NCI-H2171 (cell line): ENCODE results near the gene SEC14L6.

Experiments
- DNase-seq: peaks from one replicate; lab custom pipeline; 2025; lab: John Stamatoyannopoulos, UW

SEC14L6 gene

GRCh38 chr22:30495041-30495784 is 51.3 kb downstream of the SEC14L6 start:
- no peak for DNase-seq

GRCh38 chr22:30492144-30492543 is 54.4 kb downstream of the SEC14L6 start:
- DNase-seq, result no peak

- no peak for DNase-seq
Observed at GRCh38 chr22:30491381-30491780, 55.2 kb downstream of the SEC14L6 start.

GRCh38 chr22:30490399-30490798 is 56.1 kb downstream of the SEC14L6 start:
- DNase-seq, result no peak

- DNase-seq, result peak; percentile 4
Observed at GRCh38 chr22:30488121-30488520, 58.4 kb downstream of the SEC14L6 start.

- DNase-seq, result no peak
Observed at GRCh38 chr22:30486661-30487115, 59.9 kb downstream of the SEC14L6 start.

- DNase-seq, result no peak
Observed at GRCh38 chr22:30486118-30486517, 60.4 kb downstream of the SEC14L6 start.

- no peak for DNase-seq
Observed at GRCh38 chr22:30485362-30485988, 61.1 kb downstream of the SEC14L6 start.

GRCh38 chr22:30483169-30483568 is 63.4 kb downstream of the SEC14L6 start:
- no peak for DNase-seq

- no peak for DNase-seq
Observed at GRCh38 chr22:30481711-30482110, 64.8 kb downstream of the SEC14L6 start.

- no peak for DNase-seq
Observed at GRCh38 chr22:30479981-30480380, 66.6 kb downstream of the SEC14L6 start.

- DNase-seq, result peak; percentile 44
Observed at GRCh38 chr22:30474683-30475424, 71.7 kb downstream of the SEC14L6 start.

GRCh38 chr22:30474121-30474520 is 72.4 kb downstream of the SEC14L6 start:
- no peak for DNase-seq

GRCh38 chr22:30472994-30473720 is 73.4 kb downstream of the SEC14L6 start:
- no peak for DNase-seq
